Neural cell (in vitro differentiated cells): ENCODE measurements around the gene NUDT1. TPM values are rescaled to one million over a fixed set of nuclear protein-coding genes. Genes with fewer than 3 reads are reported as not detected.

Experiments
- H2AFZ ChIP-seq: fragments of 200-600, 300-800 bp; sonication (generic), shearing (Covaris generic); 2 replicates; pipeline ENCODE4 v1.6.0; 2014; ENCODE audit warnings: low read depth, mild to moderate bottlenecking, antibody characterized with exemption, low read length, moderate library complexity
- H3F3A ChIP-seq: fragments of 200-600 bp; shearing (Covaris generic); 2 replicates; pipeline ENCODE4 v1.6.1; 2016; ENCODE audit warnings: mild to moderate bottlenecking, moderate library complexity, mixed read lengths, antibody characterized with exemption, low read length; ENCODE audit not compliant: insufficient read depth, poor library complexity, severe bottlenecking
- H3K27ac ChIP-seq: fragments of 200-600, 300-800 bp; sonication (generic), shearing (Covaris generic); 2 replicates; pipeline ENCODE4 v1.5.1; 2014; ENCODE audit warnings: mild to moderate bottlenecking, low read length, moderate library complexity
- H3K27me3 ChIP-seq: fragments of 300-800, 200-600 bp; sonication (generic), shearing (Covaris generic); 2 replicates; pipeline ENCODE4 v1.6.0; 2014; ENCODE audit warnings: mild to moderate bottlenecking, low read depth, low read length, moderate library complexity; ENCODE audit not compliant: insufficient read depth
- H3K36me3 ChIP-seq: fragments of 300-800, 200-600 bp; sonication (generic), shearing (Covaris generic); 2 replicates; pipeline ENCODE4 v1.5.1; 2014; ENCODE audit warnings: mild to moderate bottlenecking, antibody characterized with exemption, low read length, moderate library complexity; ENCODE audit not compliant: insufficient read depth
- H3K4me2 ChIP-seq: fragments of 300-800, 200-600 bp; sonication (generic), shearing (Covaris generic); 2 replicates; pipeline ENCODE4 v1.6.0; 2014; ENCODE audit warnings: mild to moderate bottlenecking, low read length
- H3K4me3 ChIP-seq: fragments of 300-800, 200-600 bp; sonication (generic), shearing (Covaris generic); 2 replicates; pipeline ENCODE4 v1.5.1; 2014; ENCODE audit warnings: mild to moderate bottlenecking, low read length, moderate library complexity
- H3K79me2 ChIP-seq: fragments of 200-600 bp; shearing (Covaris generic); replicated peaks from 2 replicates; pipeline ENCODE4 v1.6.0; 2014; ENCODE audit warnings: mild to moderate bottlenecking, low read length, moderate library complexity; ENCODE audit not compliant: insufficient read depth
- H3K9ac ChIP-seq: fragments of 300-800, 200-600 bp; sonication (generic), shearing (Covaris generic); 2 replicates; pipeline ENCODE4 v1.6.1; 2016; ENCODE audit warnings: mild to moderate bottlenecking, low read length, mixed read lengths
- H3K9me2 ChIP-seq: fragments of 200-600 bp; shearing (Covaris generic); 2 replicates; pipeline ENCODE4 v1.6.1; 2016; ENCODE audit warnings: mild to moderate bottlenecking, low read length, mixed read lengths; ENCODE audit not compliant: insufficient read depth
- H3K9me3 ChIP-seq: fragments of 200-600, 300-800 bp; sonication (generic), shearing (Covaris generic); 2 replicates; pipeline ENCODE4 v1.6.1; 2016; ENCODE audit warnings: mild to moderate bottlenecking, mixed run types, low read length, moderate library complexity, mixed read lengths
- H4K20me1 ChIP-seq: fragments of 200-600 bp; shearing (Covaris generic); 2 replicates; pipeline ENCODE4 v1.6.1; 2016; ENCODE audit warnings: mild to moderate bottlenecking, mixed run types; ENCODE audit not compliant: insufficient read depth
- EP300 ChIP-seq: fragments of 450-650 bp; conservative IDR thresholded peaks from 2 replicates; pipeline ENCODE4 v1.6.1; 2014; ENCODE audit warnings: antibody characterized with exemption, mild to moderate bottlenecking, moderate library complexity; ENCODE audit not compliant: poor library complexity, severe bottlenecking
- EZH2 ChIP-seq: fragments of 200-600, 300-800 bp; shearing (Covaris generic), sonication (generic); IDR thresholded peaks from 2 replicates; pipeline ENCODE4 v1.6.1; 2014; ENCODE audit warnings: antibody characterized with exemption, low read length, borderline replicate concordance, mild to moderate bottlenecking; ENCODE audit not compliant: insufficient read depth, poor library complexity, severe bottlenecking
- MXI1 ChIP-seq: fragments of 450-650 bp; conservative IDR thresholded peaks from 2 replicates; pipeline ENCODE4 v1.6.1; 2014; ENCODE audit warnings: antibody characterized with exemption, mild to moderate bottlenecking; ENCODE audit not compliant: poor library complexity, severe bottlenecking
- POLR2AphosphoS5 ChIP-seq: IDR thresholded peaks from 2 replicates; pipeline ENCODE4 v1.6.1; 2012
- RAD21 ChIP-seq: fragments of 450-650 bp; conservative IDR thresholded peaks from 2 replicates; pipeline ENCODE4 v1.6.1; 2014; ENCODE audit warnings: antibody characterized with exemption, mild to moderate bottlenecking, moderate library complexity
- SMC3 ChIP-seq: fragments of 450-650 bp; conservative IDR thresholded peaks from 2 replicates; pipeline ENCODE4 v1.6.1; 2014; ENCODE audit warnings: antibody characterized with exemption, mild to moderate bottlenecking, moderate library complexity; ENCODE audit not compliant: poor library complexity
- TAF1 ChIP-seq: IDR thresholded peaks from 2 replicates; pipeline ENCODE4 v1.6.1; 2012; ENCODE audit warnings: low read depth
- polyA plus RNA-seq: library from polyadenylated mRNA; depleted of rRNA; stranded (reverse); fragments of >200 nt; gene quantifications from 2 replicates; pipeline ENCODE4 v1.2.3, GENCODE V29; 2014
- TF ChIP-seq, protein P1 (sequence below): fragments of 450-650 bp; IDR thresholded peaks from 2 replicates; pipeline ENCODE4 v1.5.1; 2014; ENCODE audit warnings: antibody characterized with exemption, mild to moderate bottlenecking, moderate library complexity; ENCODE audit not compliant: poor library complexity, severe bottlenecking
- TF ChIP-seq, protein P2 (sequence below): IDR thresholded peaks from 2 replicates; pipeline ENCODE4 v1.6.1; 2012; ENCODE audit warnings: borderline replicate concordance

Gene NUDT1
- polyA plus RNA-seq, 1 donor from 2014 or later: 67.8 TPM

DNA sequence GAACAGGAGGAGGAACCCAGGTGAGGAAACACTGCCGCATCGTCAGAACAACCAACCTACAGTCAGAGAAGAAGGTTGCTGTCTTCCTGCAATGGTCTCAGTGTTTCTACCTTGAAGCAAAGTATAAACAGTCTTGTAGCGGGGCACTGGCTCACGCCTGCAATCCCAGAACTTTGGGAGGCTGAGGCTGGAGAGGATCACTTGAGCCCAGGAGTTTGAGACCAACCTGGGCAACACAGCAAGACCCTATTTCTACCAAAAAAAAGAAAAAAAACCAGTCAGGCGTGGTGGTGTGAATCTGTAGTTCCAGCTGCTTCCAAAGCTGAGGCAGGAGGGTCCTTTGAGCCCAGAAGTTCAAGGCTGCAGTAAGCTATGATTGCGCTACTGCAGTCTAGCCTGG lies 48.9 kb downstream of the NUDT1 start:
- H3K4me3 ChIP-seq: no peak overlapping the region
- no peaks in the 10 kb centered on the region for H3K9me2 ChIP-seq
- H3F3A ChIP-seq: no peaks in the 10 kb centered on the region
- H4K20me1 ChIP-seq: no peaks in the 10 kb centered on the region
- H3K79me2 ChIP-seq: no peaks in the 10 kb centered on the region
- no peak overlapping the region for H3K9ac ChIP-seq
- no peaks in the 10 kb centered on the region for H3K36me3 ChIP-seq
- H2AFZ ChIP-seq: no peak overlapping the region
- no peak overlapping the region for H3K4me2 ChIP-seq
- TF ChIP-seq POLR2AphosphoS5 (no peak), EP300 (no peak), RAD21 (no peak), MXI1 (no peak), SMC3 (no peak), EZH2 (no peak), TAF1 (no peak)
- TF ChIP-seq, protein P1, sequence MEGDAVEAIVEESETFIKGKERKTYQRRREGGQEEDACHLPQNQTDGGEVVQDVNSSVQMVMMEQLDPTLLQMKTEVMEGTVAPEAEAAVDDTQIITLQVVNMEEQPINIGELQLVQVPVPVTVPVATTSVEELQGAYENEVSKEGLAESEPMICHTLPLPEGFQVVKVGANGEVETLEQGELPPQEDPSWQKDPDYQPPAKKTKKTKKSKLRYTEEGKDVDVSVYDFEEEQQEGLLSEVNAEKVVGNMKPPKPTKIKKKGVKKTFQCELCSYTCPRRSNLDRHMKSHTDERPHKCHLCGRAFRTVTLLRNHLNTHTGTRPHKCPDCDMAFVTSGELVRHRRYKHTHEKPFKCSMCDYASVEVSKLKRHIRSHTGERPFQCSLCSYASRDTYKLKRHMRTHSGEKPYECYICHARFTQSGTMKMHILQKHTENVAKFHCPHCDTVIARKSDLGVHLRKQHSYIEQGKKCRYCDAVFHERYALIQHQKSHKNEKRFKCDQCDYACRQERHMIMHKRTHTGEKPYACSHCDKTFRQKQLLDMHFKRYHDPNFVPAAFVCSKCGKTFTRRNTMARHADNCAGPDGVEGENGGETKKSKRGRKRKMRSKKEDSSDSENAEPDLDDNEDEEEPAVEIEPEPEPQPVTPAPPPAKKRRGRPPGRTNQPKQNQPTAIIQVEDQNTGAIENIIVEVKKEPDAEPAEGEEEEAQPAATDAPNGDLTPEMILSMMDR: no peak
- TF ChIP-seq, protein P2, sequence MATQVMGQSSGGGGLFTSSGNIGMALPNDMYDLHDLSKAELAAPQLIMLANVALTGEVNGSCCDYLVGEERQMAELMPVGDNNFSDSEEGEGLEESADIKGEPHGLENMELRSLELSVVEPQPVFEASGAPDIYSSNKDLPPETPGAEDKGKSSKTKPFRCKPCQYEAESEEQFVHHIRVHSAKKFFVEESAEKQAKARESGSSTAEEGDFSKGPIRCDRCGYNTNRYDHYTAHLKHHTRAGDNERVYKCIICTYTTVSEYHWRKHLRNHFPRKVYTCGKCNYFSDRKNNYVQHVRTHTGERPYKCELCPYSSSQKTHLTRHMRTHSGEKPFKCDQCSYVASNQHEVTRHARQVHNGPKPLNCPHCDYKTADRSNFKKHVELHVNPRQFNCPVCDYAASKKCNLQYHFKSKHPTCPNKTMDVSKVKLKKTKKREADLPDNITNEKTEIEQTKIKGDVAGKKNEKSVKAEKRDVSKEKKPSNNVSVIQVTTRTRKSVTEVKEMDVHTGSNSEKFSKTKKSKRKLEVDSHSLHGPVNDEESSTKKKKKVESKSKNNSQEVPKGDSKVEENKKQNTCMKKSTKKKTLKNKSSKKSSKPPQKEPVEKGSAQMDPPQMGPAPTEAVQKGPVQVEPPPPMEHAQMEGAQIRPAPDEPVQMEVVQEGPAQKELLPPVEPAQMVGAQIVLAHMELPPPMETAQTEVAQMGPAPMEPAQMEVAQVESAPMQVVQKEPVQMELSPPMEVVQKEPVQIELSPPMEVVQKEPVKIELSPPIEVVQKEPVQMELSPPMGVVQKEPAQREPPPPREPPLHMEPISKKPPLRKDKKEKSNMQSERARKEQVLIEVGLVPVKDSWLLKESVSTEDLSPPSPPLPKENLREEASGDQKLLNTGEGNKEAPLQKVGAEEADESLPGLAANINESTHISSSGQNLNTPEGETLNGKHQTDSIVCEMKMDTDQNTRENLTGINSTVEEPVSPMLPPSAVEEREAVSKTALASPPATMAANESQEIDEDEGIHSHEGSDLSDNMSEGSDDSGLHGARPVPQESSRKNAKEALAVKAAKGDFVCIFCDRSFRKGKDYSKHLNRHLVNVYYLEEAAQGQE: no peak
- no peaks in the 10 kb centered on the region for H3K27me3 ChIP-seq
- H3K9me3 ChIP-seq: no peaks in the 10 kb centered on the region
- no peak overlapping the region for H3K27ac ChIP-seq

DNA sequence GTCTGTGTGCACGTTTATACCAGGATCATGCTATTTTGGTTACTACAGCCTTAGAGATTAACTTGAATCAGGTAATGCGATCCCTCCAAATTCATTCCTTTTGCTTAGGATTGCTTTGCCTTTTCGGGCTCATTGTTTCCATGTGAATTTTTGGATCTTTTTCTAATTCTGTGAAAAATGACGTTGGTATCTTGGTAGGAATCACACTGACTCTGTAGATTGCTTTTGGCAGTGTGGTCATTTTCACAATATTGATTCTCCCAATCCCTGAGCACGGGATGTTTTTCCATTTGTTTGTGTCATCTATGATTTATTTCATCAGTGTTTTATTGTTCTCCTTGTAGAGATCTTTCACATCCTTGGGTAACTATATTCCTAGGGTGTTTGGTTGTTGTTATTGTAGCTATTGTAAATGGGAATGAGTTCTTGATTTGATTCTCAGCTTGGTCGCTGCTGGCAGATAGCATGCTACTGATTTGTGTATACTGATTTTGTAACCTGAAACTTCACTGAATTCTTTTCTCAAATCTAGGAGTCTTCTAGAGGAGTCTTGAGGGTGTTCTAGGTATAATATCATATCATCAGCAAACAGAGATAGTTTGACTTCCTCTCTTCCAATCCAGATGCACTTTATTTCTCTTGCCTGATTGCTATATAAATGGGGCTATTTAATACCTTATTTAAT lies 54.1 kb downstream of the NUDT1 start:
- TF ChIP-seq, protein P2: no peak
- no peak for TF ChIP-seq SMC3
- no peak for TF ChIP-seq MXI1
- no peak for TF ChIP-seq EP300
- no peak for TF ChIP-seq EZH2
- no peak for TF ChIP-seq TAF1
- TF ChIP-seq POLR2AphosphoS5: no peak
- no peak for TF ChIP-seq RAD21
- TF ChIP-seq, protein P1: no peak
- no peaks in the 10 kb centered on the region for H3K79me2 ChIP-seq
- H3K36me3 ChIP-seq: no peaks in the 10 kb centered on the region

More for the DNA sequence above, 54.1 kb downstream of the NUDT1 start:
- Histone ChIP-seq H3K9me3 (no peaks in the 10 kb centered on the region), H3K4me3 (no peak overlapping the region), H3K4me2 (no peak overlapping the region), H3K9me2 (no peaks in the 10 kb centered on the region), H4K20me1 (no peaks in the 10 kb centered on the region), H3K27ac (no peak overlapping the region), H2AFZ (no peak overlapping the region), H3F3A (no peaks in the 10 kb centered on the region), H3K27me3 (no peaks in the 10 kb centered on the region), H3K9ac (no peak overlapping the region)
